SK-N-SH (cell line): ENCODE results near the gene AVPI1.

Experiments used
- CTCF ChIP-seq: fragments of 200-600 bp; sonication (generic); IDR thresholded peaks from 2 replicates; pipeline ENCODE4 v1.6.1; 2017; ENCODE audit warnings: antibody characterized with exemption, mild to moderate bottlenecking, moderate library complexity
- EP300 ChIP-seq, 2 experiments: IDR thresholded peaks; 2 replicates each; pipeline versions ENCODE4 v1.4.0 to v1.6.1; 2012; ENCODE audit warnings: borderline replicate concordance in 1 of 2, low read depth in 1 of 2, low read length in 1 of 2
- EZH2phosphoT487 ChIP-seq: fragments of 200-600 bp; sonication (generic); IDR thresholded peaks from 2 replicates; pipeline ENCODE4 v1.6.1; 2017; ENCODE audit warnings: low read depth, mixed run types, mild to moderate bottlenecking, antibody characterized with exemption, moderate library complexity, borderline replicate concordance
- FOXM1 ChIP-seq: IDR thresholded peaks from 2 replicates; pipeline ENCODE4 v1.4.0; 2012; ENCODE audit warnings: low read depth, mild to moderate bottlenecking
- GABPA ChIP-seq: IDR thresholded peaks from 2 replicates; pipeline ENCODE4 v1.4.0; 2012; ENCODE audit warnings: low read depth, mild to moderate bottlenecking
- MXI1 ChIP-seq: IDR thresholded peaks from 2 replicates; pipeline ENCODE4 v1.6.1; 2012; ENCODE audit warnings: mild to moderate bottlenecking, low read depth, low read length, improper control_type of control experiment
- NRF1 ChIP-seq: IDR thresholded peaks from 2 replicates; pipeline ENCODE4 v1.6.1; 2012; ENCODE audit warnings: low read depth, mild to moderate bottlenecking, low read length
- PBX3 ChIP-seq: IDR thresholded peaks from 2 replicates; pipeline ENCODE4; 2012
- RAD21 ChIP-seq: IDR thresholded peaks from 2 replicates; pipeline ENCODE4 v1.6.1; 2012; ENCODE audit warnings: mild to moderate bottlenecking, low read length
- RCOR1 ChIP-seq: fragments of 150-350 bp; IDR thresholded peaks from 2 replicates; pipeline ENCODE4 v1.6.1; 2017; ENCODE audit warnings: antibody characterized with exemption, low read length
- REST ChIP-seq: IDR thresholded peaks from 2 replicates; pipeline ENCODE4 v1.6.1; 2012; ENCODE audit warnings: mild to moderate bottlenecking, low read depth, low read length, moderate library complexity
- TAF1 ChIP-seq: IDR thresholded peaks from 2 replicates; pipeline ENCODE4 v1.6.1; 2012; ENCODE audit warnings: low read depth, mild to moderate bottlenecking, low read length, moderate library complexity, borderline replicate concordance

- TF ChIP-seq REST: no peak
- TF ChIP-seq GABPA: no peak
- no peak for TF ChIP-seq NRF1
- TF ChIP-seq CTCF: no peak
- peak; percentile 41 for TF ChIP-seq TAF1
- no peak for TF ChIP-seq EP300 (IDR thresholded peaks at IDR 0.05; ENCODE audit: borderline replicate concordance in 1 of 2, low read depth in 1 of 2, low read length in 1 of 2)
- TF ChIP-seq PBX3: no peak
- TF ChIP-seq MXI1: peak; percentile 88
- no peak for TF ChIP-seq RCOR1
- no peak for TF ChIP-seq FOXM1
- no peak for TF ChIP-seq RAD21
- TF ChIP-seq EZH2phosphoT487: no peak
Measured at GRCh38 chr10:97632949-97633884, 53.8 kb downstream of the AVPI1 start, which contains the start of gene MORN4.
